Smooth muscle cell of trachea (primary cell): ENCODE results near the gene MCM9. TPM values are rescaled to one million over a fixed set of nuclear protein-coding genes. Genes with fewer than 3 reads are reported as not detected.

ENCODE experiments used
- total RNA-seq: library from RNA; depleted of rRNA; stranded (reverse); fragments of >200 nt; gene quantifications from 2 replicates; pipeline ENCODE4 v1.2.1, GENCODE V29; 2014

MCM9 gene
- total RNA-seq, result 10.6 and 11.1 TPM in 2 replicates

GRCh38 chr6:118934461-118935330, at the start of gene MCM9:
TSS of gene MCM9 (minus strand) at chr6:118935159. CDS start at chr6:118931723, 3,436 bp downstream.

GRCh38 chr6:118893807-118894424, 41.0 kb downstream of the MCM9 start, which contains the start of gene ASF1A:
TSS of gene ASF1A (plus strand) at chr6:118894152. CDS start at chr6:118894414, 262 bp downstream.

Other genes with a start within 250 kb of the MCM9 start
- 12.1 and 22.1 TPM in 2 replicates for gene ASF1A, start 41.0 kb downstream of the MCM9 start, total RNA-seq
- 0.29 and 0.50 TPM in 2 replicates for gene FAM184A, start 143.5 kb upstream of the MCM9 start, total RNA-seq